Measurements from ENCODE around the gene GPR132. TPM values are rescaled to one million over a fixed set of nuclear protein-coding genes. Genes with fewer than 3 reads are reported as not detected.

Gene GPR132
- total RNA-seq, 1 experiment from 2014 or later: 0.20 TPM

DNA sequence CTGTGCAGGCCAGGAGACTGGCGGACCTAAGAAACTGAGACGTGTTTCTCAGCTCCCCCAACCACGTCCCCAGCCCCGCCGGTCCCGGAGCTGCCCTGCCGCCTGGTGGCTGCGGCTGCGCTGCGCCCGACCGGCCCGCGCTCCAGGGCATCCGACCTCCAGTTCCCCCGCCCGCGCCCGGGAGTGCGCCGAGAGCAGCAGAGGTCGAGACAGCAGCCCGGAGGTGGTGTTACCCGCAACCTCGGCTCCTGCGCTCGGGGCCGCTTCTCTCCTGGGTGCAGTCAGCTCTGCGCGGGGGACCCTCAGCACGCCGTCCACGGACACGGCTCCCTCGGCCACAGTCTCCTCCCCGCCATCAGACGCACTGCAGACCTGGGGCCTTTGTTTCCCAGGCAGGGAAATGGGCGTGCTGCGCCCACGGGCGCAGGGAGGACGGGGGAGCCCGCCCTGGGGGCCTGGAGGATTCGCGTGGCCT is 21.6 kb upstream of the GPR132 start:
- Histone ChIP-seq H2AFZ (ENCODE audit: low read length) (no peak overlapping the region), H3K56ac (ENCODE audit: insufficient read length, low read depth, low read length) (no peak overlapping the region), H3K79me1 (ENCODE audit: insufficient read depth, low read depth, low read length, poor library complexity, severe bottlenecking) (no peaks in the 10 kb centered on the region), H3K9ac (ENCODE audit: extremely low read depth, insufficient read length, low read length) (no peak overlapping the region), H3K9me3 (ENCODE audit: control insufficient read depth, low read depth, low read length) (no peaks in the 10 kb centered on the region), H2BK120ac (ENCODE audit: low read depth, low read length, poor library complexity, severe bottlenecking) (no peak overlapping the region), H4K5ac (ENCODE audit: insufficient read length, low read depth, low read length) (no peak overlapping the region), H4K91ac (ENCODE audit: insufficient read length, low read depth, low read length) (no peak overlapping the region), H3K79me2 (ENCODE audit: insufficient read depth, low read length) (no peaks in the 10 kb centered on the region), H2AK5ac (ENCODE audit: insufficient read length, low read length) (no peak overlapping the region), H3K4me1 (ENCODE audit: insufficient read depth, low read length) (no peaks in the 10 kb centered on the region; the same call in 1 of the 2 replicates), H3K14ac (ENCODE audit: insufficient read depth, low read length) (no peak overlapping the region), H2BK20ac (ENCODE audit: low read depth, low read length, poor library complexity, severe bottlenecking) (no peak overlapping the region), H3K23me2 (ENCODE audit: insufficient read length, low read depth, low read length, poor library complexity, severe bottlenecking) (peaks cover 10% of the 10 kb centered on the region), H3K27ac (ENCODE audit: insufficient read length, low read depth, low read length) (no peak overlapping the region), H2BK15ac (ENCODE audit: low read depth, low read length) (no peak overlapping the region), H2BK5ac (ENCODE audit: insufficient read length, low read length) (no peak overlapping the region), H4K8ac (replicated peaks; ENCODE audit: insufficient read length, low read depth, low read length) (no peak overlapping the region), H3K18ac (ENCODE audit: insufficient read length, low read depth, low read length) (no peak overlapping the region), H3K23ac (ENCODE audit: insufficient read length, low read depth, low read length) (no peak overlapping the region), H3T11ph (ENCODE audit: low read length) (no peak overlapping the region), H3K27me3 (ENCODE audit: insufficient read depth, low read length) (peaks cover 9% of the 10 kb centered on the region; the same call in 1 of the 2 replicates), H3K4me2 (ENCODE audit: insufficient read depth, insufficient read length, low read length) (peak overlapping the region; percentile 67), H3K4ac (ENCODE audit: low read depth, low read length) (no peak overlapping the region), H4K20me1 (ENCODE audit: control insufficient read depth, insufficient read depth, insufficient read length) (no peaks in the 10 kb centered on the region), H2BK12ac (ENCODE audit: insufficient read length, low read depth, low read length) (no peak overlapping the region)
- Mint-ChIP-seq H3K4me1 (peaks cover 7 to 10% of the 10 kb centered on the region in 2 experiments), H3K27me3 (ENCODE audit: low read depth) (peaks cover 65% of the 10 kb centered on the region), H3K4me3 (peak overlapping the region; percentile 65 to 78), H3K27ac (no peak overlapping the region), H3K9me3 (no peaks in the 10 kb centered on the region), H3K36me3 (ENCODE audit: insufficient read depth in 1 of 3, low read depth in 3 of 3) (no peaks in the 10 kb centered on the region)
- peak; percentile 91 for DNase-seq
- TF ChIP-seq, protein P1, sequence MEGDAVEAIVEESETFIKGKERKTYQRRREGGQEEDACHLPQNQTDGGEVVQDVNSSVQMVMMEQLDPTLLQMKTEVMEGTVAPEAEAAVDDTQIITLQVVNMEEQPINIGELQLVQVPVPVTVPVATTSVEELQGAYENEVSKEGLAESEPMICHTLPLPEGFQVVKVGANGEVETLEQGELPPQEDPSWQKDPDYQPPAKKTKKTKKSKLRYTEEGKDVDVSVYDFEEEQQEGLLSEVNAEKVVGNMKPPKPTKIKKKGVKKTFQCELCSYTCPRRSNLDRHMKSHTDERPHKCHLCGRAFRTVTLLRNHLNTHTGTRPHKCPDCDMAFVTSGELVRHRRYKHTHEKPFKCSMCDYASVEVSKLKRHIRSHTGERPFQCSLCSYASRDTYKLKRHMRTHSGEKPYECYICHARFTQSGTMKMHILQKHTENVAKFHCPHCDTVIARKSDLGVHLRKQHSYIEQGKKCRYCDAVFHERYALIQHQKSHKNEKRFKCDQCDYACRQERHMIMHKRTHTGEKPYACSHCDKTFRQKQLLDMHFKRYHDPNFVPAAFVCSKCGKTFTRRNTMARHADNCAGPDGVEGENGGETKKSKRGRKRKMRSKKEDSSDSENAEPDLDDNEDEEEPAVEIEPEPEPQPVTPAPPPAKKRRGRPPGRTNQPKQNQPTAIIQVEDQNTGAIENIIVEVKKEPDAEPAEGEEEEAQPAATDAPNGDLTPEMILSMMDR (conservative IDR thresholded peaks at IDR 0.05): peak; percentile 93
- no CpG with 5 or more reads among the region's 45 CpGs for WGBS (ENCODE audit: extremely low coverage, insufficient read length, low lambda C conversion rate)

Measured in H9 (cell line).